Caco-2 (cell line): ENCODE results near the gene MED10. TPM values are rescaled to one million over a fixed set of nuclear protein-coding genes. Genes with fewer than 3 reads are reported as not detected.

ENCODE experiments used
- BruUV-seq: library from RNA; stranded (reverse); fragments of 400-500 nt; replicated peaks from 2 replicates; lab custom pipeline; 2021; lab: Mats Ljungman, UMichigan
- CTCF ChIA-PET: fragments of 300-600 bp; sonication (Branson Sonifier 250); formaldehyde crosslinking; loops from one replicate; lab custom pipeline; 2022; ENCODE audit warnings: antibody characterized with exemption; lab: Charles Lee
- POLR2A ChIA-PET: fragments of 300-600 bp; sonication (Branson Sonifier 250); formaldehyde crosslinking; loops from one replicate; lab custom pipeline; 2022; ENCODE audit warnings: antibody characterized with exemption; lab: Charles Lee
- DNase-seq, 2 experiments: peaks; one replicate each; pipeline versions ENCODE4 v3.0.0 to v3.0.0-alpha.2; 2020 to 2022
- H3K27me3 ChIP-seq: replicated peaks from 2 replicates; pipeline ENCODE4 v1.6.0; 2011; ENCODE audit warnings: low read length; ENCODE audit not compliant: control insufficient read depth, insufficient read depth
- H3K36me3 ChIP-seq: 2 replicates; pipeline ENCODE4 v1.5.1; 2011; ENCODE audit warnings: low read length; ENCODE audit not compliant: control insufficient read depth, insufficient read depth
- H3K4me1 ChIP-seq: fragments of 250-450 bp; sonication (Bioruptor Pico); 2 replicates; pipeline ENCODE4 v1.5.1; 2020; ENCODE audit warnings: mild to moderate bottlenecking
- H3K4me3 ChIP-seq: 2 replicates; pipeline ENCODE4 v1.5.1; 2011; ENCODE audit warnings: low read depth, mild to moderate bottlenecking, control low read depth, low read length
- H3K9me3 ChIP-seq: fragments of 250-450 bp; sonication (Bioruptor Pico); 2 replicates; pipeline ENCODE4 v1.5.1; 2020; ENCODE audit warnings: mild to moderate bottlenecking, moderate library complexity
- H3K27ac Mint-ChIP-seq: one replicate; pipeline ENCODE4 v1.8.0; 2022; ENCODE audit warnings: mixed read lengths; ENCODE audit not compliant: unreplicated experiment
- H3K27me3 Mint-ChIP-seq: one replicate; pipeline ENCODE4 v1.8.0; 2022; ENCODE audit warnings: mixed read lengths; ENCODE audit not compliant: insufficient read depth, unreplicated experiment
- H3K36me3 Mint-ChIP-seq: one replicate; pipeline ENCODE4 v1.8.0; 2022; ENCODE audit warnings: mild to moderate bottlenecking, mixed read lengths; ENCODE audit not compliant: insufficient read depth, unreplicated experiment
- H3K4me1 Mint-ChIP-seq: one replicate; pipeline ENCODE4 v1.8.0; 2022; ENCODE audit warnings: low read depth, mixed read lengths; ENCODE audit not compliant: unreplicated experiment
- H3K4me3 Mint-ChIP-seq: one replicate; pipeline ENCODE4 v1.8.0; 2022; ENCODE audit warnings: mild to moderate bottlenecking, moderate library complexity, mixed read lengths; ENCODE audit not compliant: unreplicated experiment
- H3K9me3 Mint-ChIP-seq: one replicate; pipeline ENCODE4 v1.8.0; 2022; ENCODE audit warnings: mixed read lengths; ENCODE audit not compliant: unreplicated experiment
- CTCF ChIP-seq, 2 experiments: fragments of 200-600 bp in 1 of 2; IDR thresholded peaks; 1 replicate in 1 of 2; 2 replicates in 1 of 2; pipeline versions ENCODE4 v1.5.1 to v1.8.0; 2011 to 2022; ENCODE audit warnings: antibody characterized with exemption in 1 of 2, control low read depth in 1 of 2, inconsistent platforms in 1 of 2, low read depth in 1 of 2, low read length in 1 of 2, mild to moderate bottlenecking in 1 of 2, moderate library complexity in 1 of 2; ENCODE audit not compliant: insufficient read depth in 1 of 2, severe bottlenecking in 1 of 2, unreplicated experiment in 1 of 2
- intact Hi-C: fragments of 100-400 bp; cut with micrococcal nuclease; formaldehyde crosslinking; loops from one replicate; pipeline ENCODE4 v1.10.0; 2022; ENCODE audit not compliant: unreplicated experiment
- total RNA-seq: library from RNA; stranded (reverse); gene quantifications from 2 replicates; pipeline ENCODE4 v1.2.3, GENCODE V29; 2022

MED10 gene
- total RNA-seq, 1 experiment from 2014 or later, result 50.6 TPM

- DNase-seq, result no peak
- CTCF ChIA-PET, result interaction anchor here (0.6 kb wide), 1 partner anchor 1448 kb away, joined by 5 read pairs; no protein-coding TSS in a partner anchor
- POLR2A ChIA-PET, result no interaction called here
- Mint-ChIP-seq H3K27me3 (peaks cover 22% of the 10 kb centered on the region), H3K9me3 (no peaks in the 10 kb centered on the region), H3K27ac (no peak overlapping the region), H3K4me3 (no peak overlapping the region), H3K4me1 (no peaks in the 10 kb centered on the region), H3K36me3 (no peaks in the 10 kb centered on the region)
- no peak for TF ChIP-seq CTCF (IDR thresholded peaks at IDR 0.05; ENCODE audit: insufficient read depth in 1 of 2, low read depth in 1 of 2, low read length in 1 of 2, severe bottlenecking in 1 of 2, unreplicated experiment in 1 of 2)
- BruUV-seq, result no TSS peak
- H3K4me1 ChIP-seq, result no peaks in the 10 kb centered on the region
- H3K36me3 ChIP-seq, result no peaks in the 10 kb centered on the region
- no peaks in the 10 kb centered on the region for H3K9me3 ChIP-seq
- no peak overlapping the region for H3K4me3 ChIP-seq
- no peaks in the 10 kb centered on the region for H3K27me3 ChIP-seq
- intact Hi-C loops, result no loop called here
These were observed 11.1 kb upstream of the MED10 start for GRCh38 chr5:6389397-6389796.

GRCh38 chr5:6387970-6388369, 9.6 kb upstream of the MED10 start:
- Histone ChIP-seq H3K36me3 (no peaks in the 10 kb centered on the region), H3K9me3 (no peaks in the 10 kb centered on the region), H3K27me3 (no peaks in the 10 kb centered on the region), H3K4me1 (peaks cover 13% of the 10 kb centered on the region), H3K4me3 (no peak overlapping the region)
- TF ChIP-seq CTCF (IDR thresholded peaks at IDR 0.05; ENCODE audit: insufficient read depth in 1 of 2, low read depth in 1 of 2, low read length in 1 of 2, severe bottlenecking in 1 of 2, unreplicated experiment in 1 of 2), result no peak
- no peak overlapping the region for H3K27ac Mint-ChIP-seq
- no peak for DNase-seq
- ChIA-PET POLR2A (no interaction called here), CTCF (no interaction called here)
- no peaks in the 10 kb centered on the region for H3K36me3 Mint-ChIP-seq
- intact Hi-C loops, result no loop called here
- H3K27me3 Mint-ChIP-seq, result peaks cover 17% of the 10 kb centered on the region
- no peaks in the 10 kb centered on the region for H3K4me1 Mint-ChIP-seq
- H3K9me3 Mint-ChIP-seq, result no peaks in the 10 kb centered on the region
- no TSS peak for BruUV-seq
- no peak overlapping the region for H3K4me3 Mint-ChIP-seq

- no peak for DNase-seq
- CTCF ChIA-PET, result no interaction called here
- no peaks in the 10 kb centered on the region for H3K36me3 Mint-ChIP-seq
- H3K27ac Mint-ChIP-seq, result no peak overlapping the region
- BruUV-seq, result no TSS peak
- H3K4me1 Mint-ChIP-seq, result no peaks in the 10 kb centered on the region
- peaks cover 9% of the 10 kb centered on the region for H3K27me3 Mint-ChIP-seq
- POLR2A ChIA-PET, result no interaction called here
- Histone ChIP-seq H3K4me3 (no peak overlapping the region), H3K36me3 (no peaks in the 10 kb centered on the region), H3K9me3 (no peaks in the 10 kb centered on the region), H3K27me3 (no peaks in the 10 kb centered on the region), H3K4me1 (peaks cover 15% of the 10 kb centered on the region)
- H3K9me3 Mint-ChIP-seq, result no peaks in the 10 kb centered on the region
- TF ChIP-seq CTCF (IDR thresholded peaks at IDR 0.05; ENCODE audit: insufficient read depth in 1 of 2, low read depth in 1 of 2, low read length in 1 of 2, severe bottlenecking in 1 of 2, unreplicated experiment in 1 of 2), result no peak
- intact Hi-C loops, result no loop called here
- no peak overlapping the region for H3K4me3 Mint-ChIP-seq
These were observed 7.9 kb upstream of the MED10 start for GRCh38 chr5:6386271-6386670.
